HEK293 (cell line): ENCODE measurements around the gene TTC33.

Source experiments
- CTCF ChIA-PET: fragments of 350-600 bp; formaldehyde crosslinking; extraction: SDS; loops from one replicate; lab custom pipeline; 2021; ENCODE audit warnings: antibody characterized with exemption; lab: Yijun Ruan, JAX
- POLR2A ChIA-PET: fragments of 300-600 bp; formaldehyde crosslinking; extraction: SDS; loops from one replicate; lab custom pipeline; 2020; ENCODE audit warnings: antibody characterized with exemption, inconsistent platforms; lab: Yijun Ruan, JAX
- H3K27ac ChIP-seq: fragments of 200-500 bp; sonication (Bioruptor generic); 2 replicates; pipeline ENCODE4 v1.5.1; 2014; ENCODE audit warnings: low read depth, low read length, control low read depth, inconsistent platforms; ENCODE audit errors: extremely low read depth
- H3K36me3 ChIP-seq, 2 experiments: fragments of 200-500 bp in 1 of 2; sonication (Bioruptor generic) in 1 of 2; 1 replicate in 1 of 2; 2 replicates in 1 of 2; pipeline ENCODE4 v1.5.1; 2014 to 2017; ENCODE audit warnings: inconsistent platforms in 2 of 2, low read length in 2 of 2; ENCODE audit not compliant: control insufficient read depth in 2 of 2, insufficient read depth in 1 of 2
- H3K4me1 ChIP-seq: fragments of 200-500 bp; sonication (Bioruptor generic); 2 replicates; pipeline ENCODE4 v1.5.1; 2014; ENCODE audit warnings: mild to moderate bottlenecking, low read length, inconsistent platforms; ENCODE audit not compliant: control insufficient read depth, insufficient read depth
- H3K4me3 ChIP-seq: 2 replicates; pipeline ENCODE4 v1.5.1; 2011; ENCODE audit warnings: low read depth, mild to moderate bottlenecking, control low read depth, low read length, moderate library complexity
- H3K9me3 ChIP-seq: fragments of 200-500 bp; sonication (Bioruptor generic); 2 replicates; pipeline ENCODE4 v1.5.1; 2014; ENCODE audit warnings: low read depth, low read length, inconsistent platforms; ENCODE audit not compliant: control insufficient read depth, insufficient read depth
- HOXA7 ChIP-seq: sonication (generic); formaldehyde crosslinking; IDR thresholded peaks from 2 replicates; pipeline ENCODE4 v1.8.1; 2022; ENCODE audit warnings: missing genetic modification reagents, borderline replicate concordance
- HOXD13 ChIP-seq: sonication (generic); formaldehyde crosslinking; IDR thresholded peaks from 2 replicates; pipeline ENCODE4 v1.8.0; 2022; ENCODE audit warnings: missing genetic modification reagents, borderline replicate concordance
- KLF10 ChIP-seq: fragments of 450-650 bp; IDR thresholded peaks from 2 replicates; pipeline ENCODE4 v1.5.1; 2018; ENCODE audit warnings: missing biosample characterization, mild to moderate bottlenecking, missing genetic modification characterization
- ZNF2 ChIP-seq: fragments of 450-650 bp; formaldehyde crosslinking; IDR thresholded peaks from 2 replicates; pipeline ENCODE4 v1.5.1; 2016; ENCODE audit warnings: missing biosample characterization, missing genetic modification characterization
- ZNF202 ChIP-seq: fragments of 450-650 bp; formaldehyde crosslinking; IDR thresholded peaks from 2 replicates; pipeline ENCODE4 v1.5.1; 2016; ENCODE audit warnings: missing biosample characterization, missing genetic modification characterization, borderline replicate concordance
- ZNF239 ChIP-seq: fragments of 450-650 bp; formaldehyde crosslinking; IDR thresholded peaks from 2 replicates; pipeline ENCODE4 v1.5.1; 2016; ENCODE audit warnings: missing biosample characterization, missing genetic modification characterization
- ZNF266 ChIP-seq: fragments of 450-650 bp; formaldehyde crosslinking; IDR thresholded peaks from 2 replicates; pipeline ENCODE4 v1.5.1; 2016; ENCODE audit warnings: missing biosample characterization, missing genetic modification characterization, low read depth
- ZNF394 ChIP-seq: fragments of 450-650 bp; formaldehyde crosslinking; IDR thresholded peaks from 2 replicates; pipeline ENCODE4 v1.5.1; 2016; ENCODE audit warnings: missing biosample characterization, missing genetic modification characterization, mild to moderate bottlenecking, moderate library complexity, borderline replicate concordance
- ZNF416 ChIP-seq: fragments of 450-650 bp; formaldehyde crosslinking; IDR thresholded peaks from 2 replicates; pipeline ENCODE4 v1.5.1; 2016; ENCODE audit warnings: missing biosample characterization, missing genetic modification characterization
- ZNF514 ChIP-seq: fragments of 450-650 bp; formaldehyde crosslinking; IDR thresholded peaks from 2 replicates; pipeline ENCODE4 v1.5.1; 2016; ENCODE audit warnings: missing biosample characterization, missing genetic modification characterization
- ZNF548 ChIP-seq: fragments of 450-650 bp; formaldehyde crosslinking; IDR thresholded peaks from 2 replicates; pipeline ENCODE4 v1.5.1; 2016; ENCODE audit warnings: missing biosample characterization, missing genetic modification characterization
- ZNF677 ChIP-seq: fragments of 450-650 bp; IDR thresholded peaks from 2 replicates; pipeline ENCODE4 v1.5.0; 2018; ENCODE audit warnings: missing biosample characterization, mild to moderate bottlenecking, missing genetic modification characterization, moderate library complexity
- ZSCAN16 ChIP-seq: fragments of 450-650 bp; formaldehyde crosslinking; IDR thresholded peaks from 2 replicates; pipeline ENCODE4 v1.5.1; 2016; ENCODE audit warnings: missing biosample characterization, missing genetic modification characterization
- TF ChIP-seq, protein P1 (sequence below): fragments of 450-650 bp; formaldehyde crosslinking; IDR thresholded peaks from 2 replicates; pipeline ENCODE4 v1.5.1; 2016; ENCODE audit warnings: missing biosample characterization, missing genetic modification characterization
- TF ChIP-seq, protein P2 (sequence below): fragments of 450-650 bp; formaldehyde crosslinking; IDR thresholded peaks from 2 replicates; pipeline ENCODE4 v1.5.1; 2017; ENCODE audit warnings: missing biosample characterization, missing genetic modification characterization
- TF ChIP-seq, protein P3 (sequence below): fragments of 450-650 bp; formaldehyde crosslinking; IDR thresholded peaks from 2 replicates; pipeline ENCODE4 v1.5.1; 2016; ENCODE audit warnings: missing biosample characterization, missing genetic modification characterization, borderline replicate concordance
- TF ChIP-seq, protein P4 (sequence below): fragments of 450-650 bp; formaldehyde crosslinking; IDR thresholded peaks from 2 replicates; pipeline ENCODE4 v1.5.1; 2016; ENCODE audit warnings: missing biosample characterization, missing genetic modification characterization, borderline replicate concordance

TTC33 gene

DNA sequence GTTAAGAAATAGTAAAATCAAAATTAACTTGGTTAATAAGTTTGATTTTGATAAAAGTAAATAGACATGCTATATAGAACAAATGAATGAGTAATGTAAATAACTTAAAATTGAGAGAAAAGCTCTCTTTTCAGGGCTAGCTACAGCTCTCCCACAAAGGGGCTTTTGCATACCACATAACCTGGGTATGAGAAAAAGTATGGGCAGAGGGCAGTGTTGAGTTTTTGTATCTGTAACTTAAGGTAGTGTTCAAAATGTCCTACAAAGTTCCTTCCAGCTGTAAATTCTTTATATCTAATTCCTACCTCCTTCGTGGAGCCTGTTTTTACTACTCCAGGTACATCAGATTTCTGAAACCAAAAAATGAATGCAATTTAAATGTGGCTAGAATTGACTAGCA, 18.9 kb upstream of the TTC33 start:
- 0 out of 2 replicates have a peak, but pooled peaks have one; percentile 20 for TF ChIP-seq KLF10 (tag by site-specific recombination)
- TF ChIP-seq ZNF394, result peak; percentile 39; the same call in 1 of the 2 replicates
- TF ChIP-seq, protein P1, sequence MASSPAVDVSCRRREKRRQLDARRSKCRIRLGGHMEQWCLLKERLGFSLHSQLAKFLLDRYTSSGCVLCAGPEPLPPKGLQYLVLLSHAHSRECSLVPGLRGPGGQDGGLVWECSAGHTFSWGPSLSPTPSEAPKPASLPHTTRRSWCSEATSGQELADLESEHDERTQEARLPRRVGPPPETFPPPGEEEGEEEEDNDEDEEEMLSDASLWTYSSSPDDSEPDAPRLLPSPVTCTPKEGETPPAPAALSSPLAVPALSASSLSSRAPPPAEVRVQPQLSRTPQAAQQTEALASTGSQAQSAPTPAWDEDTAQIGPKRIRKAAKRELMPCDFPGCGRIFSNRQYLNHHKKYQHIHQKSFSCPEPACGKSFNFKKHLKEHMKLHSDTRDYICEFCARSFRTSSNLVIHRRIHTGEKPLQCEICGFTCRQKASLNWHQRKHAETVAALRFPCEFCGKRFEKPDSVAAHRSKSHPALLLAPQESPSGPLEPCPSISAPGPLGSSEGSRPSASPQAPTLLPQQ (tag by site-specific recombination), result no peak
- TF ChIP-seq ZSCAN16, result no peak
- TF ChIP-seq ZNF202 (tag by site-specific recombination), result no peak
- peaks cover 37 to 52% of the 10 kb centered on the region in 2 experiments for H3K36me3 ChIP-seq
- no peaks in the 10 kb centered on the region for H3K9me3 ChIP-seq
- H3K4me1 ChIP-seq, result peaks cover 16% of the 10 kb centered on the region
- ChIA-PET CTCF (interaction anchor here (0.7 kb wide), 1 partner anchor 39 kb away, joined by 3 read pairs; no protein-coding TSS in a partner anchor), POLR2A (no interaction called here)
- H3K27ac ChIP-seq, result no peak overlapping the region
- no peak overlapping the region for H3K4me3 ChIP-seq

DNA sequence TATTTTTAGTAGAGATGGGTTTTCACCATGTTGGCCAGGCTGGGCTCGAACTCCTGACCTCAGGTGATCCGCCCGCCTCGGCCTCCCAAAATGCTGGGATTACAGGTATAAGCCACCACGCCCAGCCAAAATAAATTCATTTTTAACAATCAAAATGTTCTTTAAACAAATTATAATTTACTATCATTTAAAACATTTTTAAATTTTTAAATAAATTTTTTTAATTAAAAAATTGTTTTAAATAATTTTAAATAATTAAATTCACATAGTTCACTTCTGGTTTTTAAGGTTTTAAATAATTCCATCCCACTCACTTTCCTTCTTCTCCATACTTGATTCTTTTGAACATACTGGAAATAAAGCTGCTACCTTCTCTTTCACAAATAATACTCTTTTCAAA, 15.0 kb upstream of the TTC33 start:
- H3K36me3 ChIP-seq, result peaks cover 49 to 73% of the 10 kb centered on the region in 2 experiments
- H3K4me3 ChIP-seq, result no peak overlapping the region
- peaks cover 5% of the 10 kb centered on the region for H3K4me1 ChIP-seq
- POLR2A ChIA-PET, result no interaction called here
- TF ChIP-seq, protein P2, sequence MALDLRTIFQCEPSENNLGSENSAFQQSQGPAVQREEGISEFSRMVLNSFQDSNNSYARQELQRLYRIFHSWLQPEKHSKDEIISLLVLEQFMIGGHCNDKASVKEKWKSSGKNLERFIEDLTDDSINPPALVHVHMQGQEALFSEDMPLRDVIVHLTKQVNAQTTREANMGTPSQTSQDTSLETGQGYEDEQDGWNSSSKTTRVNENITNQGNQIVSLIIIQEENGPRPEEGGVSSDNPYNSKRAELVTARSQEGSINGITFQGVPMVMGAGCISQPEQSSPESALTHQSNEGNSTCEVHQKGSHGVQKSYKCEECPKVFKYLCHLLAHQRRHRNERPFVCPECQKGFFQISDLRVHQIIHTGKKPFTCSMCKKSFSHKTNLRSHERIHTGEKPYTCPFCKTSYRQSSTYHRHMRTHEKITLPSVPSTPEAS (tag by site-specific recombination), result no peak
- TF ChIP-seq, protein P3, sequence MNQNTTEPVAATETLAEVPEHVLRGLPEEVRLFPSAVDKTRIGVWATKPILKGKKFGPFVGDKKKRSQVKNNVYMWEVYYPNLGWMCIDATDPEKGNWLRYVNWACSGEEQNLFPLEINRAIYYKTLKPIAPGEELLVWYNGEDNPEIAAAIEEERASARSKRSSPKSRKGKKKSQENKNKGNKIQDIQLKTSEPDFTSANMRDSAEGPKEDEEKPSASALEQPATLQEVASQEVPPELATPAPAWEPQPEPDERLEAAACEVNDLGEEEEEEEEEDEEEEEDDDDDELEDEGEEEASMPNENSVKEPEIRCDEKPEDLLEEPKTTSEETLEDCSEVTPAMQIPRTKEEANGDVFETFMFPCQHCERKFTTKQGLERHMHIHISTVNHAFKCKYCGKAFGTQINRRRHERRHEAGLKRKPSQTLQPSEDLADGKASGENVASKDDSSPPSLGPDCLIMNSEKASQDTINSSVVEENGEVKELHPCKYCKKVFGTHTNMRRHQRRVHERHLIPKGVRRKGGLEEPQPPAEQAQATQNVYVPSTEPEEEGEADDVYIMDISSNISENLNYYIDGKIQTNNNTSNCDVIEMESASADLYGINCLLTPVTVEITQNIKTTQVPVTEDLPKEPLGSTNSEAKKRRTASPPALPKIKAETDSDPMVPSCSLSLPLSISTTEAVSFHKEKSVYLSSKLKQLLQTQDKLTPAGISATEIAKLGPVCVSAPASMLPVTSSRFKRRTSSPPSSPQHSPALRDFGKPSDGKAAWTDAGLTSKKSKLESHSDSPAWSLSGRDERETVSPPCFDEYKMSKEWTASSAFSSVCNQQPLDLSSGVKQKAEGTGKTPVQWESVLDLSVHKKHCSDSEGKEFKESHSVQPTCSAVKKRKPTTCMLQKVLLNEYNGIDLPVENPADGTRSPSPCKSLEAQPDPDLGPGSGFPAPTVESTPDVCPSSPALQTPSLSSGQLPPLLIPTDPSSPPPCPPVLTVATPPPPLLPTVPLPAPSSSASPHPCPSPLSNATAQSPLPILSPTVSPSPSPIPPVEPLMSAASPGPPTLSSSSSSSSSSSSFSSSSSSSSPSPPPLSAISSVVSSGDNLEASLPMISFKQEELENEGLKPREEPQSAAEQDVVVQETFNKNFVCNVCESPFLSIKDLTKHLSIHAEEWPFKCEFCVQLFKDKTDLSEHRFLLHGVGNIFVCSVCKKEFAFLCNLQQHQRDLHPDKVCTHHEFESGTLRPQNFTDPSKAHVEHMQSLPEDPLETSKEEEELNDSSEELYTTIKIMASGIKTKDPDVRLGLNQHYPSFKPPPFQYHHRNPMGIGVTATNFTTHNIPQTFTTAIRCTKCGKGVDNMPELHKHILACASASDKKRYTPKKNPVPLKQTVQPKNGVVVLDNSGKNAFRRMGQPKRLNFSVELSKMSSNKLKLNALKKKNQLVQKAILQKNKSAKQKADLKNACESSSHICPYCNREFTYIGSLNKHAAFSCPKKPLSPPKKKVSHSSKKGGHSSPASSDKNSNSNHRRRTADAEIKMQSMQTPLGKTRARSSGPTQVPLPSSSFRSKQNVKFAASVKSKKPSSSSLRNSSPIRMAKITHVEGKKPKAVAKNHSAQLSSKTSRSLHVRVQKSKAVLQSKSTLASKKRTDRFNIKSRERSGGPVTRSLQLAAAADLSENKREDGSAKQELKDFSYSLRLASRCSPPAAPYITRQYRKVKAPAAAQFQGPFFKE, result no peak
- TF ChIP-seq HOXA7 (CRISPR knock-in tag) (no peak), ZNF239 (no peak), HOXD13 (no peak), ZNF416 (tag by site-specific recombination) (no peak), ZNF514 (tag by site-specific recombination) (no peak), ZNF2 (no peak), ZNF266 (tag by site-specific recombination) (no peak), ZNF677 (tag by site-specific recombination) (no peak), ZNF548 (tag by site-specific recombination) (no peak)
- TF ChIP-seq, protein P4, sequence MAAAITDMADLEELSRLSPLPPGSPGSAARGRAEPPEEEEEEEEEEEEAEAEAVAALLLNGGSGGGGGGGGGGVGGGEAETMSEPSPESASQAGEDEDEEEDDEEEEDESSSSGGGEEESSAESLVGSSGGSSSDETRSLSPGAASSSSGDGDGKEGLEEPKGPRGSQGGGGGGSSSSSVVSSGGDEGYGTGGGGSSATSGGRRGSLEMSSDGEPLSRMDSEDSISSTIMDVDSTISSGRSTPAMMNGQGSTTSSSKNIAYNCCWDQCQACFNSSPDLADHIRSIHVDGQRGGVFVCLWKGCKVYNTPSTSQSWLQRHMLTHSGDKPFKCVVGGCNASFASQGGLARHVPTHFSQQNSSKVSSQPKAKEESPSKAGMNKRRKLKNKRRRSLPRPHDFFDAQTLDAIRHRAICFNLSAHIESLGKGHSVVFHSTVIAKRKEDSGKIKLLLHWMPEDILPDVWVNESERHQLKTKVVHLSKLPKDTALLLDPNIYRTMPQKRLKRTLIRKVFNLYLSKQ, result no peak
- no peak overlapping the region for H3K27ac ChIP-seq
- CTCF ChIA-PET, result no interaction called here
- H3K9me3 ChIP-seq, result no peaks in the 10 kb centered on the region
